CD4-positive, alpha-beta T cell (primary cell): ENCODE data around the gene UBE4B. TPM values are rescaled to one million over a fixed set of nuclear protein-coding genes. Genes with fewer than 3 reads are reported as not detected.

Experiments used
- ATAC-seq: fragments of 200-7000 bp; cut with Tn5 transposase; one replicate; pipeline ENCODE4 v1.10.0; 2022; ENCODE audit warnings: mild to moderate bottlenecking; ENCODE audit not compliant: poor library complexity
- CTCF ChIA-PET: fragments of 350-600 bp; sonication (Branson Sonifier 250); formaldehyde crosslinking; loops from one replicate; lab custom pipeline; 2021; ENCODE audit warnings: antibody characterized with exemption, inconsistent platforms; lab: Charles Lee
- POLR2A ChIA-PET: fragments of 350-600 bp; sonication (Branson Sonifier 250); formaldehyde crosslinking; loops from one replicate; lab custom pipeline; 2021; ENCODE audit warnings: antibody characterized with exemption, inconsistent platforms; lab: Charles Lee
- DNase-seq, 14 experiments: peaks; one replicate each; pipeline ENCODE4 v3.0.0-alpha.2; 2013 to 2020; ENCODE audit warnings: mixed read lengths in 2 of 14
- H3K27ac ChIP-seq, 2 donors: one replicate each; pipeline versions ENCODE4 v1.5.1 to v1.7.0; 2013; ENCODE audit warnings: low read length in 2 of 2, low read depth in 1 of 2, mild to moderate bottlenecking in 1 of 2
- H3K27me3 ChIP-seq, 2 experiments: 1 replicate in 1 of 2; 2 replicates in 1 of 2; pipeline versions ENCODE4 v1.6.1 to v1.7.0; 2013; ENCODE audit warnings: low read length in 2 of 2, control low read depth in 1 of 2, mild to moderate bottlenecking in 1 of 2, moderate library complexity in 1 of 2; ENCODE audit not compliant: insufficient read depth in 2 of 2, control insufficient read depth in 1 of 2
- H3K36me3 ChIP-seq: one replicate; pipeline ENCODE4 v1.6.1; 2013; ENCODE audit warnings: low read length, control low read depth; ENCODE audit not compliant: insufficient read depth
- H3K4me1 ChIP-seq: one replicate; pipeline ENCODE4 v1.6.1; 2013; ENCODE audit warnings: low read length, control low read depth; ENCODE audit not compliant: insufficient read depth
- H3K4me3 ChIP-seq: one replicate; pipeline ENCODE4 v1.5.1; 2013; ENCODE audit warnings: mild to moderate bottlenecking, low read length, moderate library complexity
- H3K9me3 ChIP-seq, 2 experiments: 1 replicate in 1 of 2; 2 replicates in 1 of 2; pipeline versions ENCODE4 v1.6.1 to v1.7.0; 2013; ENCODE audit warnings: low read length in 2 of 2, mild to moderate bottlenecking in 2 of 2, control low read depth in 1 of 2, moderate library complexity in 1 of 2; ENCODE audit not compliant: control insufficient read depth in 1 of 2, insufficient read depth in 1 of 2
- H3K27ac Mint-ChIP-seq: one replicate; pipeline ENCODE4 v1.8.0; 2020; ENCODE audit warnings: mixed read lengths
- H3K27me3 Mint-ChIP-seq: one replicate; pipeline ENCODE4 v1.8.0; 2021; ENCODE audit warnings: mixed read lengths
- H3K36me3 Mint-ChIP-seq: one replicate; pipeline ENCODE4 v1.8.0; 2021; ENCODE audit warnings: low read depth, mixed read lengths
- H3K4me1 Mint-ChIP-seq: one replicate; pipeline ENCODE4 v1.8.0; 2021; ENCODE audit warnings: low read depth, mixed read lengths
- H3K4me3 Mint-ChIP-seq: one replicate; pipeline ENCODE4 v1.8.0; 2020; ENCODE audit warnings: mild to moderate bottlenecking, mixed read lengths
- H3K9me3 Mint-ChIP-seq: one replicate; pipeline ENCODE4 v1.8.0; 2020; ENCODE audit warnings: mixed read lengths
- intact Hi-C, 2 experiments: fragments of 100-400 bp; cut with DNase I in 1 of 2; cut with micrococcal nuclease in 1 of 2; formaldehyde crosslinking; loops; one replicate each; pipeline versions ENCODE4 v1.15.1 to v1.9.0; 2023 to 2025; cut with DNase I, micrococcal nuclease
- total RNA-seq, 174 experiments: library from RNA in 2 of 174; stranded (reverse) in 2 of 174; gene quantifications; one replicate each; pipeline ENCODE4 v1.2.3 and lab custom pipeline; 2021 to 2026
- TF ChIP-seq, protein P1 (sequence below): fragments of 200-600 bp; IDR thresholded peaks from one replicate; pipeline ENCODE4 v1.8.0; 2022; ENCODE audit warnings: antibody characterized with exemption, mild to moderate bottlenecking

Gene UBE4B
- total RNA-seq, 2 experiments from 2014 or later = 27.9 to 28.7 TPM

GRCh38 chr1:10114746-10115145, 82.0 kb downstream of the UBE4B start:
- no peak overlapping the region for H3K27ac Mint-ChIP-seq
- no peaks in the 10 kb centered on the region for H3K9me3 Mint-ChIP-seq
- H3K36me3 ChIP-seq = peaks cover 39% of the 10 kb centered on the region
- intact Hi-C loops = no loop called here
- POLR2A ChIA-PET = no interaction called here
- no peaks in the 10 kb centered on the region for H3K27me3 Mint-ChIP-seq
- CTCF ChIA-PET = no interaction called here
- no peaks in the 10 kb centered on the region for H3K4me1 Mint-ChIP-seq
- H3K4me3 Mint-ChIP-seq = no peak overlapping the region
- H3K27me3 ChIP-seq = no peaks in the 10 kb centered on the region
- no peak for DNase-seq
- peaks cover 70% of the 10 kb centered on the region for H3K36me3 Mint-ChIP-seq
- H3K9me3 ChIP-seq = no peaks in the 10 kb centered on the region
- no peak for ATAC-seq
- H3K27ac ChIP-seq = no peak overlapping the region
- TF ChIP-seq, protein P1, sequence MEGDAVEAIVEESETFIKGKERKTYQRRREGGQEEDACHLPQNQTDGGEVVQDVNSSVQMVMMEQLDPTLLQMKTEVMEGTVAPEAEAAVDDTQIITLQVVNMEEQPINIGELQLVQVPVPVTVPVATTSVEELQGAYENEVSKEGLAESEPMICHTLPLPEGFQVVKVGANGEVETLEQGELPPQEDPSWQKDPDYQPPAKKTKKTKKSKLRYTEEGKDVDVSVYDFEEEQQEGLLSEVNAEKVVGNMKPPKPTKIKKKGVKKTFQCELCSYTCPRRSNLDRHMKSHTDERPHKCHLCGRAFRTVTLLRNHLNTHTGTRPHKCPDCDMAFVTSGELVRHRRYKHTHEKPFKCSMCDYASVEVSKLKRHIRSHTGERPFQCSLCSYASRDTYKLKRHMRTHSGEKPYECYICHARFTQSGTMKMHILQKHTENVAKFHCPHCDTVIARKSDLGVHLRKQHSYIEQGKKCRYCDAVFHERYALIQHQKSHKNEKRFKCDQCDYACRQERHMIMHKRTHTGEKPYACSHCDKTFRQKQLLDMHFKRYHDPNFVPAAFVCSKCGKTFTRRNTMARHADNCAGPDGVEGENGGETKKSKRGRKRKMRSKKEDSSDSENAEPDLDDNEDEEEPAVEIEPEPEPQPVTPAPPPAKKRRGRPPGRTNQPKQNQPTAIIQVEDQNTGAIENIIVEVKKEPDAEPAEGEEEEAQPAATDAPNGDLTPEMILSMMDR = no peak
- no peaks in the 10 kb centered on the region for H3K4me1 ChIP-seq
- no peak overlapping the region for H3K4me3 ChIP-seq

- POLR2A ChIA-PET = no interaction called here
These were observed 84.4 kb downstream of the UBE4B start for GRCh38 chr1:10117132-10117531.

DNA sequence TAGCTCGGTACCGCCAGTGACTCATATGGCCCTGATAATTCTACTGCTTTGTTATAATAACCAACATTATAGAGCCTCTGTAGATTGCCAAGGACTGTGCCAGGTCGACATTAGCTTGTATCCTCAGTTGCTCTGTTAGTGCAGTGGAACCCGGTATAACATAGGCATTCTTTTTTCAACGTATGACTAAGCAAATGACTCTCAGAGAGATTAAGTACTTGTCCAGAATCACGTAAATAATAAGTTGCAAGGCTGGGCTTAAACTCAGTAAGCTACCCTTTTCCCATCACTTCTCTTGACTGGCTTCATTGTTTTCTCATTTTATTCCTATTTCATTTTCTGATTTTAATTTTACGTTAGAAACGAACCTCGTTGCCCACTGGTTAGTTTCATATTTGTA, 85.1 kb downstream of the UBE4B start:
- Histone ChIP-seq H3K36me3 (peaks cover 43% of the 10 kb centered on the region), H3K27ac (no peak overlapping the region), H3K9me3 (no peaks in the 10 kb centered on the region), H3K4me1 (no peaks in the 10 kb centered on the region), H3K27me3 (no peaks in the 10 kb centered on the region), H3K4me3 (no peak overlapping the region)
- intact Hi-C loops = no loop called here
- ChIA-PET CTCF (no interaction called here), POLR2A (no interaction called here)
- no peaks in the 10 kb centered on the region for H3K27me3 Mint-ChIP-seq
- no peak overlapping the region for H3K27ac Mint-ChIP-seq
- ATAC-seq (no peak), DNase-seq (no peak)
- TF ChIP-seq, protein P1 = no peak
- H3K4me1 Mint-ChIP-seq = no peaks in the 10 kb centered on the region
- H3K9me3 Mint-ChIP-seq = no peaks in the 10 kb centered on the region
- H3K36me3 Mint-ChIP-seq = peaks cover 61% of the 10 kb centered on the region
- no peak overlapping the region for H3K4me3 Mint-ChIP-seq

More at GRCh38 chr1:10117132-10117531, 84.4 kb downstream of the UBE4B start:
- TF ChIP-seq, protein P1 = no peak
- Histone ChIP-seq H3K9me3 (no peaks in the 10 kb centered on the region), H3K4me1 (no peaks in the 10 kb centered on the region), H3K36me3 (peaks cover 40% of the 10 kb centered on the region), H3K4me3 (no peak overlapping the region), H3K27ac (no peak overlapping the region), H3K27me3 (no peaks in the 10 kb centered on the region)
- no peak overlapping the region for H3K27ac Mint-ChIP-seq
- CTCF ChIA-PET = no interaction called here
- no peak overlapping the region for H3K4me3 Mint-ChIP-seq
- H3K36me3 Mint-ChIP-seq = peaks cover 59% of the 10 kb centered on the region
- DNase-seq = no peak
- H3K9me3 Mint-ChIP-seq = no peaks in the 10 kb centered on the region
- no peaks in the 10 kb centered on the region for H3K27me3 Mint-ChIP-seq
- ATAC-seq = no peak
- no peaks in the 10 kb centered on the region for H3K4me1 Mint-ChIP-seq
- intact Hi-C loops = no loop called here
